GM13977 (cell line): Measurements from ENCODE around the gene RTN1.

Source experiments
- DNase-seq: peaks from one replicate; pipeline ENCODE4 v3.0.0; 2012; ENCODE audit warnings: low spot score
- CTCF ChIP-seq: IDR thresholded peaks from 2 replicates; pipeline ENCODE4 v1.5.1; 2012; ENCODE audit warnings: mild to moderate bottlenecking, control low read depth; ENCODE audit not compliant: insufficient read depth; ENCODE audit errors: extremely low read depth, missing control alignments
- in situ Hi-C: fragments of 300-500 bp; cut with MboI; formaldehyde crosslinking; loops from one replicate; pipeline ENCODE4 v1.12.0; 2022; ENCODE audit warnings: low sequenced_read_pairs, low pct_unique_long_range_greater_than_20kb, mixed read lengths, inconsistent platforms; ENCODE audit not compliant: unreplicated experiment

Gene RTN1

GRCh38 chr14:59632381-59632780, 238.2 kb downstream of the RTN1 start:
- TF ChIP-seq CTCF = peak; percentile 77
- DNase-seq = peak; percentile 64
- in situ Hi-C loops = loop anchor here (25.0 kb wide), 1 partner anchor 255 kb away; no protein-coding TSS in a partner anchor

- DNase-seq = peak; percentile 34
- TF ChIP-seq CTCF = peak; percentile 34
- in situ Hi-C loops = loop anchor here (25.0 kb wide), 1 partner anchor 256 kb away; no protein-coding TSS in a partner anchor
Observed at GRCh38 chr14:59631237-59631636, 239.3 kb downstream of the RTN1 start.

GRCh38 chr14:59630288-59630963, 240.2 kb downstream of the RTN1 start:
- DNase-seq = no peak
- TF ChIP-seq CTCF = no peak
- in situ Hi-C loops = loop anchor here (25.0 kb wide), 1 partner anchor 257 kb away; no protein-coding TSS in a partner anchor

GRCh38 chr14:59629444-59630287, 240.9 kb downstream of the RTN1 start:
- no peak for DNase-seq
- no peak for TF ChIP-seq CTCF
- in situ Hi-C loops = loop anchor here (25.0 kb wide), 1 partner anchor 258 kb away; no protein-coding TSS in a partner anchor

- TF ChIP-seq CTCF = no peak
- no peak for DNase-seq
- in situ Hi-C loops = loop anchor here (25.0 kb wide), 1 partner anchor 260 kb away; no protein-coding TSS in a partner anchor
Observed at GRCh38 chr14:59627011-59627520, 243.5 kb downstream of the RTN1 start.

- in situ Hi-C loops = no loop called here
- no peak for DNase-seq
- no peak for TF ChIP-seq CTCF
Observed at GRCh38 chr14:59622631-59623030, 247.9 kb downstream of the RTN1 start.
